Activated T-cell treated with anti-CD3 and anti-CD28 coated beads for 48 hours (primary cell): Measurements from ENCODE around the gene CASKIN1.
"Not testable (repeated sequence)": the region's sequence is repeated elsewhere in the genome, so short reads cannot be mapped to it uniquely, and the experiment has no call there.

Source experiments
- DNase-seq: peaks from one replicate; pipeline ENCODE4 v3.0.0-alpha.2; 2020; ENCODE audit warnings: low read depth

CASKIN1 gene, protein sequence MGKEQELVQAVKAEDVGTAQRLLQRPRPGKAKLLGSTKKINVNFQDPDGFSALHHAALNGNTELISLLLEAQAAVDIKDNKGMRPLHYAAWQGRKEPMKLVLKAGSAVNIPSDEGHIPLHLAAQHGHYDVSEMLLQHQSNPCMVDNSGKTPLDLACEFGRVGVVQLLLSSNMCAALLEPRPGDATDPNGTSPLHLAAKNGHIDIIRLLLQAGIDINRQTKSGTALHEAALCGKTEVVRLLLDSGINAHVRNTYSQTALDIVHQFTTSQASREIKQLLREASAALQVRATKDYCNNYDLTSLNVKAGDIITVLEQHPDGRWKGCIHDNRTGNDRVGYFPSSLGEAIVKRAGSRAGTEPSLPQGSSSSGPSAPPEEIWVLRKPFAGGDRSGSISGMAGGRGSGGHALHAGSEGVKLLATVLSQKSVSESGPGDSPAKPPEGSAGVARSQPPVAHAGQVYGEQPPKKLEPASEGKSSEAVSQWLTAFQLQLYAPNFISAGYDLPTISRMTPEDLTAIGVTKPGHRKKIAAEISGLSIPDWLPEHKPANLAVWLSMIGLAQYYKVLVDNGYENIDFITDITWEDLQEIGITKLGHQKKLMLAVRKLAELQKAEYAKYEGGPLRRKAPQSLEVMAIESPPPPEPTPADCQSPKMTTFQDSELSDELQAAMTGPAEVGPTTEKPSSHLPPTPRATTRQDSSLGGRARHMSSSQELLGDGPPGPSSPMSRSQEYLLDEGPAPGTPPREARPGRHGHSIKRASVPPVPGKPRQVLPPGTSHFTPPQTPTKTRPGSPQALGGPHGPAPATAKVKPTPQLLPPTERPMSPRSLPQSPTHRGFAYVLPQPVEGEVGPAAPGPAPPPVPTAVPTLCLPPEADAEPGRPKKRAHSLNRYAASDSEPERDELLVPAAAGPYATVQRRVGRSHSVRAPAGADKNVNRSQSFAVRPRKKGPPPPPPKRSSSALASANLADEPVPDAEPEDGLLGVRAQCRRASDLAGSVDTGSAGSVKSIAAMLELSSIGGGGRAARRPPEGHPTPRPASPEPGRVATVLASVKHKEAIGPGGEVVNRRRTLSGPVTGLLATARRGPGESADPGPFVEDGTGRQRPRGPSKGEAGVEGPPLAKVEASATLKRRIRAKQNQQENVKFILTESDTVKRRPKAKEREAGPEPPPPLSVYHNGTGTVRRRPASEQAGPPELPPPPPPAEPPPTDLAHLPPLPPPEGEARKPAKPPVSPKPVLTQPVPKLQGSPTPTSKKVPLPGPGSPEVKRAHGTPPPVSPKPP (N-terminal part only)

DNA sequence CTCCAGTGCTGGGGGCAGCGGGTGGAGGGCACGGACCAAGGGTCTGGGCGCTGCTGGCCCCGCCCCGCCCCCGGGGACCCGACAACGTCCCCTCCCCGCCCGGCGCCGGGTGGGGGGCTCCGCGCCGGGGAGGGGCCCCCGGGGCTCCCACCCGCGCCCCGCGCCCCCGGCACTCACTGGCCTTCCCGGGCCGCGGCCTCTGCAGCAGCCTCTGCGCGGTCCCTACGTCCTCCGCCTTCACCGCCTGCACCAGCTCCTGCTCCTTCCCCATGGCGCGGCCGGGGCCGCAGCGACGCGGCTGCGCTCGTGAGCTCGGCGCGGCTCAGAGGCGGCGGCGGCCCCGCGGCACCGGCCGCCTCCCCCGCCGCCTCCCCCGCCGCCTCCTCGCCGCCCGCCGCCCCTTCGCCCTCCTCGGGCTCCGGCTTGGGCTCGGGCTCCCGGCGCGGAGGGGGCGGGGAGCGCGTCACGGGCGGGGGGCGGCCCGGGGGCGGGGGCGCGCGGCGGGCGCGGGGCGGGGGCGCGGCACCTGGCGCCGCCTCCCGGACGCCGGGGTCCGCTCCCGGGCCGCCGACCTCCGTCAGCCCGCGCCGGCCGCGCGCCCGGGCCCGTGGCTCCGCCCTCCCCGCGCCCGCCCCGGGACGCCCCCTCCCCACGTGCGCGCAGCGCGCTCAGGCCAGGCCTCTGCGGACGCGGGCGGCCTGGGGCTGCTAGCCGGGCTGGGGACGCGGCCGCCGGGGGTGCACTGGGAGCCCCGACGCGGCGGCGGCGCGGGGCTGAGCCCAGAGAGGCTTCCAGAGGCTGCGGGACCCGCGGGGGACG lies at the start of gene CASKIN1:
TSS of gene CASKIN1 (minus strand) at position 444 of the 819 bp plus-strand sequence. CDS start at position 271, 173 bp downstream.
- DNase-seq = no peak

DNA sequence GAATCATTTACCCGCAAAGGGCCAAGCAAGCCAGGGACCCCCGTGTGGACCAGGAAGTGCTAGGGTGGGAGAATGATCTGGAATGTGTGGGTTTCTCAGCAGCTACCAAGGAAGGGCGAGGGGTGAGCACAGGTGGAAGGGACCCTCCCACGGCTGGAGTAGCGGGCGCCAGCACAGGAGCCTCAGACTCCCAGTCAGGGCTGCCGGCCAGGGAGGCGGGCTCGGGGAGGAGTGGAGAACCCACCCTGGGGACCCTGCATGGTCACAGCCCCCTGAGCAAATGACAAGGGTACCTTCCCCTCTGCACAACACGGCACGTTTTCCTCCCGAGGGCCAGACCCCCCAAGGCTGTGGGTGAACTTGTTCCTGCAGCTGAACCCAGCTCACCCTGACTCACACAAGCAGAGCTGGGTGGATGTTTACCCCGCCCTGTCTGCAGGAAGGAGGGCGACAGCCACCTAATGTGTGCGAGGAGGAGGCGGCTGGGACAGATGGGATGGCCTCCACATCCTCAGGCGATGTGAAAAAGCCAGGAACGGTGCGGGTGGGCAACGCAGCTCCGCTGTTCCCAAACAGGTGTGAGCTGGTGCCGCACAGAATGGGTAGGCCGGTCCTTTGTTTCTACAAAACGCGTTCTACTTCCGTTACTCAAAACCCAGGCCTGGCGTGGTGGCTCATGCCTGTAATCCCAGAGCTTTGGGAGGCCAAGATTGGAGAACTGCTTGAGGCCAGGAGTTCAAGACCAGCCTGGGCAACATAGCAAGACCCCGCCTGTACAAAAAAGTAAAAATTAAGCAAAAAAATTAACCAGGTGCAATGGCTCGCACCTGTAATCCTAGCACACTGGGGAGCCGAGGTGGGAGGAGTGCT lies 48.8 kb upstream of the CASKIN1 start:
- DNase-seq = no peak

DNA sequence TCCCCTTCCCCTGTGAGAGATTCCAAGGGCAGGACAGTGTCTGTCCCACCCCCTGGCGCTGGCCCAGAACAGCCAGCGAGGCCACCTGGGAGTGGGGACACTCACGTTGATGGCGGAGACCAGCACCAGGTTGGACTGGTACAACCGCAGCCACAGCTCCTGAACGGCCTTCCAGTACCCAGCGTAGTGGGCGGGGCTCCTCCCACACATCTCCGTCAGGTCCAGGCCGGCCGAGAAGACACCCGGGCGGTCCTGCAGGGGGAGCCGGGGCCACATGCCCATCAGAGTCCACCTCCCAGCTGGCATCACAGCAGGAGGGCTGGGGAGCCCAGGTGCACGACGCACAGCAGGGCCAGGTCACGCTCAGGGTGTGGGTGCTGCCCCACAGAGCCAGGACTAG lies 47.9 kb upstream of the CASKIN1 start:
- no peak for DNase-seq

DNA sequence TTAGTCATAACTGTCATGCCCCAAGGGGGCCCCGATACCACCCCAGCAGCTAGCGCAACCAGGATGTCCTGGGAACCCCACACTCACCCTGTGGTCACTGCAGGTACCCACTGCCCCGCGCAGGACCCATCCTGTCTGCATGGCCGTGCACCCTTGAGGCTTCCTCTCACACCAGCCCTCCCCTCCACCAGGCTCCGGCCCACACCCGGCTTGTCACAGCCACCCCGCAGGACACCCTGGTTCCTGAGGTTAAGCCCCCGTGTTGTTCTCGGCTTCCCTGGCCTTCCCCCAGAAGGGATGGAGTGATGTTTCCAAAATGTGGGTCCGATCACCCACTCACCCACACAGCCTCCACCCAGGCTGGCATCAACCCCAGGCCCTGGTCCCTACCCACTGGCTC lies 47.4 kb upstream of the CASKIN1 start:
- no peak for DNase-seq

DNA sequence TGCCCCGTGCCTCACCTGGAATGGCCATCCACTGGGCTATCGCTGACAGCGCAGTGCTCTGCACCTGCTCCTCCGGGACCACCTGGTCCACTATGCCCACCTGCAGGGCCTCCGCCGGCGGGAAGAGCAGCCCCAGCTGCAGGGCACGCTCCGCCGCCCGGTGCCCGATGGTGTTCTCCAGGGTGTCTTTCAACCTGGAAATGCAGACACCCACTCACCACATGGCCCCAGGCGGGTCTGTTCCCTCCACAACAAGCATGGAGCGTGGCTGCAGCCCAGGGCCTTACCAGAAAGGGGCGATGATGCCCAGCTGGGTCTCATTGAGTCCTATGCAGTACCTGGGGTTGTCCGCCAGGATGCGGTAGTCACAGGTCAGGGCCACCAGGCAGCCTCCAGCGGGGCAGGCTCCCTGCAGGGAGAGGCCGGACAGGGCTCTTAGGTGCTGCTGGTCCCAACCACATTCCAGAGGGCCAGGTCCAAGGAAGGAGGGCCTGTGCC lies 46.7 kb upstream of the CASKIN1 start:
- DNase-seq = no peak

DNA sequence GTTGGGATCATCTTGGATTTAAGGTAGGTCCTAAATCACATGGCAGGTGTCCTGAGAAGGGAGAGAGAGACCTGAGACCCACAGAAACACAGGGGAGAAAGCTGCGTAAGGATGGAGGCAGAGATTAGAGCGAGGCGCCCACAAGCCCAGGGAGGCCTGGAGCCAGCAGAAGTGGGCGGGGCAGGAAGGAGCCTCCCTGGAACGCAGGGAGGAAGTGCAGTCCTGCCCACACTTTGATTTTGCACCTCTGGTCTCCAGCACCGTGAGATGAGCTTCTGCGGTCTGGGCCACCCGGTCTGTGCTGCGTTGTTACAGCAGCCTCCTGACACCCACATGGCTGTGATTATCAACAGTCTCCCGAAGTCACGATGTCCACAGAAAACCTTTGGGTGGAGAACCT lies 46.2 kb upstream of the CASKIN1 start:
- no peak for DNase-seq

DNA sequence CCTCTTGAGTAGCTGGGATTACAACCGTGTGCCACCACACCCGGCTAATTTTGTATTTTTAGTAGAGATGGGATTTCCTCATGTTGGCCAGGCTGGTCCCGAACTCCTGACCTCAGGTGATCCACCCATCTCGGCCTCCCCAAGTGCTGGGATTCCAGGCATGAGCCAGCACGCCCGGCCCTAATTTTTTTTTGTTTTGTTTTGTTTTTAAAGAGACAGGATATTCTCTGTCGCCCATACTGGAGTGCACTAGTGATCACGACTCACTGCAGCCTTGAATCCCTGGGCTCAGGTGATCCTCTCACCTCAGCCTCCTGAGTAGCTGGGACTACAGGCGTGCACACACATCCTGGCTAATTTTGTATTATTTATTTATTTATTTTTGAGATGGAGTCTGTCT lies 43.9 kb upstream of the CASKIN1 start:
- not testable (repeated sequence) for DNase-seq

DNA sequence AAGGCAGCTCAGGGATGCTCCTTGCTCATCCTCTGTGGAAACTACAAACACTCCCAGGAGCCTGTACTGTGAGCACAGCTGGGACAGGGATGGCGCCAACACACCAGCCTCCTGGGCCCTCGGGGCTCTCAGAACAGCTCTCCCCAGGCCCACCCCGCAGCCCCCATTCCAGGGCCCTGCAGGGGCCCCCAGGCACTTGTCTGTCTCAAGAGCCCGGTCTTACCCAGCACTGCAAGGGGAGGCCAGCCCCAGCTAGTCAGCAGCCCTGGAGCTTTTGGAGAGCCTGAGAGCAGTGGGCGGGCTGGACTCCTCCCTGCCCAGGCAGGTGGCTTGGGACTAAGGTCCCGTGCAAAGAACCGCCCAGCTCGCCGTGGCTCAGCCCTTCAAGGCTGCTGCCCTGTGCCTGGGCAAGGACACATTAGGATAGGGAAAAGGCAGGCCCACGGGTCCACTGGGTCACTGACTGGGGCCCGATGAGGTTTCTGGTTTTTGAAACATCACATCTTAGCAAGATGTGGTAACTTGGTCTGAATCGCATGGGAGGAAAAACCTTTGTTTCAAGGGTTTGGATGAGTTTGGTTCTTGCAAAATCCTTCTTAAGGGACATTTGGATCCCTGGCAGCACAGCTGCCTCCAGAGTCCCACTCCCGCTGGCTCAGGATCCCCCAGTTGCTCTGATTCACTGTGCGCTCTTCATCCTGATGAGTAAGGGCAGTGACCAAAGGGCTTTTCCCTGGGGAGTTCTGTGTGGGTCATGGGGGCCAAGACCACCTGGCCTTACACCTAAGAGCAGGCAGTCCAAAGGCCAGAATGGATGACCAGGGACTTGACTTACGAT lies 42.7 kb upstream of the CASKIN1 start:
- DNase-seq = no peak

DNA sequence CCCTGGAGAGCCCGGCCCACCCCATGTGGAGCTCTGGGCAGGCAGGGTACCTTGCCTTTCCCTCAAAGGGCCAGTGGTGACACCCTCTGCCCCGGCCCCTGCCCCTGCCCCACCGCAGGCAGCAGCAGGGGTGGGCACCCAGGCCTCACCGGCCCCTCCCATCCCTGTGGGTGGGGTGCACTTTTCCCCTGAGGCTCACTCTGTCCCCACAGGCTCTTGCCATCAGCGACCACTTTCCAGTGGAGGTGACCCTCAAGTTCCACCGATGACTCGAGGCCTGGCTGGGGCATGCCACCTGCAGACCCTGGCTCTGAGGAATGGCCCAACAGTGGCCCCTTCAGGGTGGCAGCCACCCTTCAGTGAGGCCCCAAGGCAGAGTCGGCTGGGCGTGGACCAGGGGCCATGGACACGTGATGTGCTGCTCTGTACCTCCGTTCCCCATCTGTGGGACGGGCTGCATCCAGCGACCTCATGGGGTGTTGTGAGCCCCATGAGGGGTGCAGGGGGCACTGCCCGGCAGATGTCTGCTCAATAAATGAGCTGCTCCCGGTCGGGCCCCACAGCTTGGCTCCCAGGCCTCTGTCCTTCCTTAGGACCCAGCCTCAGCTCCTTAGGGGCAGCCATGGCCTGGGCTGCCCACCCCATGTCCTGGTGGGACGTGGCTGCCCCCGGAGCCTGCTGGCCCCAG lies 41.9 kb upstream of the CASKIN1 start:
- no peak for DNase-seq

DNA sequence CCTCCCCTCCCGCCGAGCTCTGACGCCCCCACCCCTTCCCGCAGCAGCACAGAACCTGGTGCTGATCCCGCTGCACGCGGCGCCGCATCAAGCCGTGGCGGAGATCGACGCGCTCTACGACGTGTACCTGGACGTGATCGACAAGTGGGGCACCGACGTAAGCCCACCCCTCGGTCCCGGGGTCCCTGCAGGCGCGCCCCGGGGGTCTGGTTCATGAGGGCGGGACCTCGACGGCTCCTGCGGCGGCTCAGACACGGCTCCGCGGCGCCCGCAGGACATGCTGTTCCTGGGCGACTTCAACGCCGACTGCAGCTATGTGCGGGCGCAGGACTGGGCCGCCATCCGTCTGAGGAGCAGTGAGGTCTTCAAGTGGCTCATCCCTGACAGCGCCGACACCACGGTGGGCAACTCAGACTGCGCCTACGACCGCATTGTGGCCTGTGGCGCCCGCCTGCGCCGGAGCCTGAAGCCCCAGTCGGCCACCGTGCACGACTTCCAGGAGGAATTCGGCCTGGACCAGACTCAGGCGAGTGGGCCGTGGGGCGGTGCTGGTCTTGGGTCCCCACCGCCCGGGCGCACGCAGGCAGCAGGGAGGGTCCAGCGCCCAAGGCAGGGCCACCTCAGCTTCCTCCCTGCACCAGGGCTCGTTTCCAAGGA lies 41.2 kb upstream of the CASKIN1 start:
- no peak for DNase-seq

DNA sequence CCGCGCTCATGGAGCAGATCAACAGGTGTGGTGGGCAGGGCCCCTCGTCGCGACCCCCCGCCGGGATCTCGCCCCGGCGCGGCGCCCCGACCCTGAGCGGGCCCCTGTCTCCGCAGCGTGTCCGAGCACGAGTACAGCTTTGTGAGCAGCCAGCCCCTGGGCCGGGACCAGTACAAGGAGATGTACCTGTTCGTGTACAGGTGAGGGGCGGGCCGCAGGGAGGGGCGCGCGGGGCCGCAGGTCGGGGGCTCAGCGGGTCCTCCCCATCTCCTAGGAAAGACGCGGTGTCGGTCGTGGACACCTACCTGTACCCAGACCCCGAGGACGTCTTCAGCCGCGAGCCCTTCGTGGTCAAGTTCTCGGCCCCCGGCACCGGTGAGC lies 40.7 kb upstream of the CASKIN1 start:
- no peak for DNase-seq

DNA sequence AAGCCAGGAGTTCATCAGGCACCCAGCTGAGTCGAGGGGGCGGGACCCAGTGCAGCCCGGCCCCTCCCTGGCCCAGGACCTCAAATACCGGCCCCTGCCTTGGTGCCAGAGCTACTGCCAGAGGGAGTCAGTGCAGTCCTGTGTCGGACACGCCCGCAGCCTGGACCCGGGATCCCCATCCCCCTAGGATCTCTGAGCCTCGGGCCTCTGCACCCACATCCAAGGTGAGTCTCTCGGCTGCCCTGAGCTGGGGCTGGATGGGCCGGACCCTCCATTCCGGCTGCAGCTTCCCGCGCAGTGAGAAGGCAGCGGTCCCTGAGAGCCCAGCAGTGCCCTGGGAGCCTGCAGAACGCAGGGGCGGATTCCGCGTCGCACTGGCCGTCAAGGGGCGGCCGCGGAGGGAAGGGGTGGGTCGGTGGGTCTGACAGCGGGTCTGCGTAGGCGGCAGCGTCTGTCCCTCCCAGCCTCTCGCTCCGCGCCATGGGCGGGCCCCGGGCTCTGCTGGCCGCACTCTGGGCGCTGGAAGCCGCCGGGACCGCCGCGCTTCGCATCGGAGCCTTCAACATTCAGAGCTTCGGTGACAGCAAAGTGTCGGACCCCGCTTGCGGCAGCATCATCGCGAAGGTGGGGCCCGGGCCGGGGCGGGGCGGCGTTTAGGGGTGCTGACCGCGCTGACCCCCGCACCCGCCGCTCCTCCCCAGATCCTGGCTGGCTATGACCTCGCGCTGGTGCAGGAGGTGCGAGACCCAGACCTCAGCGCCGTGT lies 40.1 kb upstream of the CASKIN1 start, which contains the start of gene DNASE1L2:
TSS of gene DNASE1L2 (plus strand) at position 108 of the 765 bp plus-strand sequence. CDS start at position 481, 373 bp downstream.
- no peak for DNase-seq

DNA sequence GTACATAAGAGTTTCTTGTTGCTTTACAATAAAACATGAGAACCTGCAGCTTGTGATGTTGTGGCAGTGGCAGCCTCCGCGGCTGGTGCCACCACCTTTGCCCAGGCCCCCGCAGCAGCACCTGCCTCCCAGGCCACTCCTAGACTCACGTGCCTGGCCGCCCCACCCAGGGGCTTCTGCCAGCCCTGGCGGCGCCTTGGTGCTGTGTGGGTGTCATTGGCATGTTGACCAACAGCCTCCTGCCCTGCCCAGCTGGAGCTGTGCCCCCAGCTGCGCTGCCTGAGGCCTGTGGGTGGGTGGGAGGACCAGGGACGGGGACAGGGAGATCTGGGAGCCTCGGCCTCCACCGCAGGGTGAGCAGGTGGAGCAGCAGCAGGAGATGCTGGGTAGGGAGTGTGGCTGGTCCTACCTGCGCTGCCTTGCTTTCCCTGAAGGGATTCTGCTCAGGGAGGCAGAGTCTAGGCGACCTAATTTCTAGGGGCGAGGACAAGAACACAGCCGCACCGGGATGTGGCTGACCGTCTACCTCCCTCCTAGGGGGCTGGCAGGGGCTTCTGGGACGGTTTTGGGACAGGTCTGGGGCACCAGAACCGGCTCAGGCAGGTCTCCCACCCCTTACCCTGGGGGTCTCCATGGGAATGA lies 39.4 kb upstream of the CASKIN1 start:
- DNase-seq = no peak

DNA sequence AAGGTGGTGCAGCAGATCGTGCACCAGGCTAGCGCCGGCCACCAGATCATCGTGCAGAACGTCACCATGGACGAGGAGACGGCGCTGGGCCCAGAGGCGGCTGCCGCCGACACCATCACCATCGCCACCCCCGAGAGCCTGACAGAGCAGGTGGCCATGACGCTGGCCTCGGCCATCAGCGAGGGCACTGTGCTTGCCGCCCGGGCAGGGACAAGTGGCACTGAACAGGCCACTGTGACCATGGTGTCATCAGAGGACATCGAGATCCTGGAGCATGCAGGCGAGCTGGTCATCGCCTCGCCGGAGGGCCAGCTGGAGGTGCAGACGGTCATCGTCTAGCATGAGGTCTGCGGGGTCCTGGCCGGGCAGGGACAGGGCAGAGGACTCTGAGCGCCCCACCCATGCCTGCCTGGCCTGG lies 38.8 kb upstream of the CASKIN1 start:
- DNase-seq = no peak

DNA sequence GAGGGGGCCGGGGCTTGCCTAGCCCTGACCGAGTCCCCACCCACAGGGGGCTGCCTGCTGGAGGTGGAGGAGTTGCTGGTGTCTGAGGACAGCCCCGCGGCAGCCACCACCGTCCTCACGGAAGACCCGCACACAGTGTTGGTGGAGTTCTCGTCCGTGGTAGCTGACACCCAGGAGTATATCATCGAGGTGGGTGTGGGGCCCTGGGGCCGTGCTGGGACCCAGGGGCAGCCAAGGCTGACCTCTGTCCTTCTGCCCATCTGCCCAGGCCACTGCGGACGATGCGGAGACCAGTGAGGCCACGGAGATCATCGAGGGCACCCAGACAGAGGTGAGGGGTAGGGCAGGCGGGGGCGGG lies 38.4 kb upstream of the CASKIN1 start:
- DNase-seq = no peak

DNA sequence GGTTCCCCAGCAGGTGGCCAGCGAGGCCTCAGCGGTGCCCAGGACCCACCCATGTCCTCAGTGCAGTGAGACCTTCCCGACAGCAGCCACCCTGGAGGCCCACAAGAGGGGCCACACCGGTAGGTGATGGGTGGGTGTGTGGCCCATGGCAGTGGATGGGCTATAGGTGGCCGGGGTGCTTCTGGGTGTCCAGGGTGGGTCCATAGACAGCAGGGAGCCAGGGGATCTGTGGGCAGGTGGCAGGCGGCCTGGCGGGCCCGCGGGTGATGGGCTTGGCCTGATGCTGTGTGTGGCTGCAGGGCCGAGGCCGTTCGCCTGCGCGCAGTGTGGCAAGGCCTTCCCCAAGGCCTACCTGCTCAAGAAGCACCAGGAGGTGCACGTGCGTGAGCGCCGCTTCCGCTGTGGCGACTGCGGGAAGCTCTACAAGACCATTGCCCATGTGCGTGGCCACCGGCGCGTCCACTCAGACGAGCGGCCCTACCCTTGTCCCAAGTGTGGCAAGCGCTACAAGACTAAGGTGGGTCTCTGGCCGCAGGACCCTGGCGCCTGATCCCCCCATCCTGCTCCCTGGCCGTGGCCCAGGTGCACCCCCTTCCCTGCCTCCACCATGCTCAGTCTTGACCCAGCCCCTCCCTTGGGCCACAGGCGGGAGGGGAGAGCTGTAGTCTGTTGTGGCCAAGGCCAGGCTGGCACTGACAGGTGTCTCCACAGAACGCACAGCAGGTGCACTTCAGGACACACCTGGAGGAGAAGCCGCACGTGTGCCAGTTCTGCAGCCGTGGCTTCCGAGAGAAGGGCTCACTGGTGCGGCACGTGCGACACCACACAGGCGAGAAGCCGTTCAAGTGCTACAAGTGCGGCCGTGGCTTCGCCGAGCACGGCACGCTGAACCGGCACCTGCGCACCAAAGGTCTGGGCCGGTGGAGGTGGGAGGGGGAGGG lies 37.7 kb upstream of the CASKIN1 start:
- DNase-seq = no peak
